Left ventricle myocardium superior (tissue), 1 donor: ENCODE data around the gene TP53AIP1. TPM values are rescaled to one million over a fixed set of nuclear protein-coding genes. Genes with fewer than 3 reads are reported as not detected.

ENCODE experiments used
- ATAC-seq: fragments of 200-7000 bp; cut with Tn5 transposase; one replicate; pipeline ENCODE4 v1.9.1; 2020; ENCODE audit warnings: mild to moderate bottlenecking, moderate library complexity
- DNase-seq: peaks from one replicate; pipeline ENCODE4 v3.0.0-alpha.2; 2020
- intact Hi-C: fragments of 100-400 bp; cut with micrococcal nuclease; formaldehyde crosslinking; loops from one replicate; pipeline ENCODE4 v1.11.0; 2022
- total RNA-seq: library from RNA; stranded (reverse); fragmentation: NEBNext Ultra II Directional; extraction: Animal tissue kit (Norgen Biotek cat#: 25700); gene quantifications from one replicate; pipeline ENCODE4 v1.2.1, GENCODE V29; 2021
- donor health status: DM: no; HTN: yes; CAD: no; lungs with severe emphysema.

The TP53AIP1 gene
- total RNA-seq, 1 donor from 2014 or later, result not detected

DNA sequence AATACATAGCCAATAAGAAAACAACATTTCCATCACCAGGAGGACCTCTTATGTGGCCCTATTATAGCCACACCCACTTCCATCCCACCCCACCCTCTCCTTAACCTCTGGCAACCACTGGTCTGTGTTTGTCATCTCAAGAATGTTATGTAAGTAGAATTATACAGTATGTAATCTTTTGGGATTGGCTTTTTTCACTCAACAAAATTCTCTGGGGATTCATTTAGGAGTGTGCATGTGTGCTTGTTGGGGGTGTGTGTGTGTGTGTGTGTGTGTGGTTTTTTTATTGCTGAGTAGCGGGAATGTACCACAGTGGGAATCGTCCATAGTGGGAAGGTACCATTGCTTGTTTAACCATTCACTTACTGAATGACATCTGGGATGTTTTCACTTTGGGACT is 46.3 kb downstream of the TP53AIP1 start:
- intact Hi-C loops, result no loop called here
- DNase-seq (no peak), ATAC-seq (no peak)

DNA sequence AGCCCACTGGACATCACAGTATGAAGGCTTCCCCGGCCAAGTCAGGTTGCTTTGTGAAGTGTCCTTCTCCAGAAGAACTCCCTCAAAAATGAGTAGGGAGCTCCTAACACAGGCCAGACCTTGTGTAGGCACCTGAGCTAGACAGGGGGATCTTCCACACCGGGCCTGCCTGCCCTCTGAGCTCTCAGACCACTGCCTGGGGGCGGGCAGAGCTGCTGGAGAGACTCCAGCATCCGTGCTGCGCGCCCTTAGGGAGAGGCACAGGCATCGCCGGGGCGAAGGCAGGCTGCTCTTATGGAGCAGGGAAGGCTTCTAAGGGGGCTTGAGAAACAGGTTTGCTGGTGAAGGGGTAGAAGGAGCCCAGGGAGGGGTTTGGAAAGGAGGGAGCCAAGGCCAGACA is 47.1 kb downstream of the TP53AIP1 start:
- peak; percentile 49 for DNase-seq
- ATAC-seq, result peak; percentile 26
- intact Hi-C loops, result no loop called here

DNA sequence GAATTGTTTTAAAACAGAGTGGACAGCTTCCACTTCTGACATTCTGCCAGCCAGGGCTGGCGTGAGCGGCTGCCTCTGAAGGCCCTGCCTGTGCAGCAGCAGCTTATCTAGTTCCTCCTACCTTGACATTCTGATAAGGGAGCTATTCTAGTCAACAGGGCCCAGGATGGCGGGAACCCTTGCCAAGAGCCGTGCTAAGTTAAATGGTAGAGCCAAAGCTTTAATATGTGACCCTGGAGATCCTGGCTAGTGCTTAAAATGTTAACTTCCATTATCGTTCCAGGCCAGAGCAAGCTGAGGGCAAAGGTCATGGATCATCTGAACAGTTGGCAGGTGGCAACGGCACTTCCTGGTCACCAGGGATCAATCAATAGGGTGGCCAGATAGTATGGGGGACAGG is 48.0 kb downstream of the TP53AIP1 start:
- intact Hi-C loops, result no loop called here
- ATAC-seq, result peak; percentile 83

DNA sequence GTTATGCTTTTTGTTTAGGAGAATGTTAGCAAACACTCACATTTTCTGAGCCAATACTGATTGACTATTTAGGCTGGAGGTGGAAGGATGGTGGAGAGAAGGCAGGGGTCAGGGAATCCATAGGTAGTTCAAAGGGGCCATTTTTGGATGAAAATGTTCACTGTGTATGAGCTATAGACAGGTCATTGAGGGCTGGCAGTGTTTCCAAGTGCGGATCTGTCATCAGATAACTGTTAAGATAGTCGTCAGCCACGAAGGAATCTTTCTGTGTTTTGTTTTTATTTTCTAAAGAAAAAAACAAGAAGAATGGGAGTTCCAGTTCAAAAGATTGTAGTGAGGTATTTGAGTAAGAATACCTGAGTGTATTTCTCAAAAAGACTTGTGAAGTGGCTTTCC is 48.4 kb downstream of the TP53AIP1 start:
- intact Hi-C loops, result no loop called here
- ATAC-seq (no peak), DNase-seq (no peak)

More for the DNA sequence above, 48.0 kb downstream of the TP53AIP1 start:
- peak; percentile 85 for DNase-seq

DNA sequence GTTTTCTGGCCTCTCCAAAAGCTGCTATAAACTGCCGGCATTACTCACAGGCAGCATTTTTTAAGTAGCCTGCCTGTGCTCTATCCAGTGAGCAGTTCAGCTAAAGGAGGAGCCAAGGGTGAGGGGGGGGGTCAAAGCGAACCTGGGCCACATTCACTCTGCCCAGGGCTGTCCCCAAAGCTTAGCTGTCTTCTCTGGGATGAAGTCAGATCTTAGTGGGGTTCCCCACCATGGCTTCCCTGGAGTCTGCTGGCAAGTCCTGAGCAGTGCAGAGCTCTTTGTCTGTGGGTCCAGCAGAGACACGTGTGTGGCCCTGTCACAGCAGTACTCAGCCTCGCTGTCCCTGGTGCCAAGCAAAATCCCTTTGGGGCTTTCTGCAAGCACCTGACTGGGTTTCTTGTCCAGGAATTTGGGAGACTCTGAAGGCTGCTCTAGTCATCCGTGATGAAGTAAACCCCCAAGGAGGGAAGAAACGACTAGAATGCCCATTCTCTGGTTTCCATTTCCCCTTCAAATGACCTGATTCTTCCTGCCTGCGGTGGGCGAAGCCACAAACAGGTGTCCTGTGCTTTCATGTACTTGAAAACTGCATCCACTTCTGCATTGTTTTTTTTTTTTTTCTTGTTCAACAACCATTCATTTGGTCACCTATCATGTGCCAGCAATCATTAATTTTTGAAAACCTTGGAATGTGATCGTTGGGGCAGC is 48.9 kb downstream of the TP53AIP1 start:
- DNase-seq (peak; percentile 48), ATAC-seq (peak; percentile 56)
- intact Hi-C loops, result no loop called here

DNA sequence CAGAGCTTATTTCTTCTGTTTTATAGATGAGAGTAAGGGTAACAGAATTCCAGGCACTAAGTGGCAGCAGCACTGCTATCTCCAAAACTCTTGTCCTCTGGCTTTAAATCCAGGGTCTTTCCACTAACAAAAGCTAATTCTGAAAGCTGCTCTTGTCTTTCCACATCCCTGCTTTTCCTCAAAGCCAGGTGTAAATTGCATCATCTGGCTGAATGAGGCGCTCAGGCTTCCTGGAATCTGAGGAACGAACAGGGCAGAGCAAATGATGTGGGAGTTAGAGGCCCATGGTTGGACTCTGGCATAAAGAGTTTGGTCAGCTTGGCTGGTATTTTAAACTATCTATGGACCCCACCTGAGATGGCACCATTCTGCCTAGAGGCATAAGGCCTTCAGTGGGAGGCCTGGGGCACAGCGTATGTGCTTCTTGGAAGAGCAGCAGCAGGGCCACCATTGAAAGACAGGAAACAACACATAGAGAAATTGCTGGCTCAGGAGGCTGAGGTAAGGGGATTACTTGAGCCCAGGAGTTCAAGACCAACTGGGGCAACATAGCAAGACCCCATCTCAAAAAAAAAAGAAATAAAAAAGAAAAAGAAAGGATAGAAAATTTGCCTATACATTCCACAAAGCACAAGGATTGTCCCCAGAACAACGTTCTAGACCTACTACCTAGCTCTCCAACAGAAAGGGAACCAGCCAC is 49.7 kb downstream of the TP53AIP1 start:
- DNase-seq (no peak), ATAC-seq (no peak)
- intact Hi-C loops, result no loop called here

DNA sequence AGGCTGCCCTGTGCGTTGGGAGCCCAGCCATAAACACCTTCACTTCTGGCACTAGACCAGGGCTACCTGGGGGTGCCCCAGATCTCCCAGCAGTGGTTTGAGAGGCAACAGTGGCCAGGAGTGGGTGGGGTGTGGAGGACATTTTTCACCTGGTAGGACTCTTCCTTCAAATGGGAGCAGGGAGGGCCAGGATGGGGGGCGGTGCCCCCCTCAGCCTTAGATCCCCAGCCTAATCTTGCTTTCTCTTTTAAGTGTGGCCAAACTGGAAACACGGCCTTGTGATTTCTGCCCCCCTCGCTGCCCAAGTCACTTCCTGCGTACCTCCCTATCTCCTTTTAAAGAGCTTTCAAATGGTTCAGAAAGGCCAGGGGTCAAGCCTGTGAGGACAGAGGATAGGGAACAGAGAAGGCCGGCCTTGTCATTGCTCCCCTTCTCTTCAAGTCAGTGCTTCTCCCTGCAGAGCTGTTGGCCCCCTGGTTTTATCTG is 50.7 kb downstream of the TP53AIP1 start:
- peak; percentile 5 for ATAC-seq

DNA sequence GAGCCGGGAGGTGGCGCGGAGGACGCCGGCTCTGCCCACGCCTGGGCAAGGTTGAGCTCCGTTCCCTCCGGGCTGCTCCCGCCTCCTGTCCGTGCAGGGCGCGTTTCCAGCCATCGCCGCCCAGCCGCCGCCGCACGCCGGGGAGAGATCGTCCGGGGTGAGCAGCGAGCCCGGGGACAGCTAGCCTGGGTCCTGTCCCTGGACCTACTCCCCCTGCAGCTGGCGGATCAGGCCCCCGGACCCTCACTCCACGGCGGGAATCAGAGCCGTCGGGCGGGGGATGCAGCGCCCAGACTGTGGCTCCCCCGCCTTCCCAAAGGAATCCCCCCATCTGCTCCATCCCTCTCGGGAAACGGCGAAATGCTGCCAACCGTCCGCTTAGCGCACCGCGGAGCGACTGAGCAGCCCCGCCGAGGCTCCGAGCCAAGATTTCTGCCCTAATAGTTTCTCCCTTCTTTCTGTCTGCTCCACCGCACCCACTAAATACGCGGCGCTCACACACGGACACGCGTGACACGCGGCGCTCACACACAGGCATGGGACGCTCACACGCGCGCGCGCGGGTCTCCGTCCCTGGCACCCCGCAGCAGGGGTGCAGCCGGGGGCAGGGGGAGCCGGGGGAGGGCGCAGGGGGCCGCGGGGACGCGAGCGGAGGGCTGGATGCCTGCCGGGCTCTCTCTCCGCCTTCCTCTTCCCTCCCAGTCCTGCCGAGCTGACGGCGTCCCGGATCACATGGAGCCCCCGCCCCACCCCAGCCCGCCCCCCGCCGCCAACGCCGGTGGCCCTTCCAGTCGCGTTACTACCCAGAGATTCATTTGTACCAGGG is 51.9 kb downstream of the TP53AIP1 start, which contains the start of gene KCNJ5:
Gene KCNJ5, plus strand, starts transcription at position 814 of the 826 bp plus-strand sequence. CDS start 19,918 bp downstream, outside the sequence.
- intact Hi-C loops, result no loop called here
- ATAC-seq (peak; percentile 57), DNase-seq (peak; percentile 73)

More for the DNA sequence above, 50.7 kb downstream of the TP53AIP1 start:
- intact Hi-C loops, result no loop called here
- no peak for DNase-seq

DNA sequence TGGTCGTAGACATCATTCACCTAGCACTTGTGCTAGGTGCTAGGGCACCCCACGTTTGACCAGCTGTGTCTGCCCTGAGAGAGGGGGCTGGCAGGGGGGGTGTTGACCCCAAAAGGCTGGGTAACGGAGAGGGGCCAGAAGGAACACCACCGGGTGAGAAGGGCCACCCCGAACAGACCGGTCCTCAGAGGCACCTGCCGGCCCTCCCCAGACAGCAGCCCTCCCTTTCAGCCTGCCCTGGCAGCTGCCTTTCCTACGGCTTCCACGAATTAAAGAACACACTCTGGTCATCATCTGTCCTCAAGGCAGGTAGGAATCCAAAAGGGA is 52.5 kb downstream of the TP53AIP1 start:
- ATAC-seq (no peak), DNase-seq (no peak)
- intact Hi-C loops, result no loop called here

DNA sequence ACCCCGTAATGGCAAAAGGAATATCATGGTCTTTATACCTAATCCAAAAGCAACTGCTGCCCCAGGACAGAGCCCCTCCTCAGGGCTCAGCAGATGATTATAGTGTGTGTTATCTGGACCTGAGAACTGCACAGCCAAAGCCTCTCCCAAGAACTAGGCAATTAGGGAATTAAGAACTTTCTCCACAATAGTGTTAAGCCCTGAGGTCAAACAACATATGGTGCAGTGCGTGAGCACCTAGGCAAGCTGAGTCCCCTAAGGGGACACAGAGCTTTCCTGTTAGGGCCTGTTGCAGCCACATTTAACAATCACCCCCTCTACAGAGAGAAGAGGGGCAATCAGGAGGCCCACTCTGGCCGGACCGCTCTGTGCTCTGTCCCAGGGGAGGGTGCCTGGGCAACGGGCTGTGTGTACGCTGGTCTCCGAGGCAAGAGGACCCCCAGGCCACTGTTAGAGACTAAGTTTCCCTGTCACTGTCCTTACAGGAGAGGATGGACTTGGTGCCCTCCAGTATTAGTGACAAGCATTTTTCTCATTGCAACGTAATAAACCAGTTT is 52.9 kb downstream of the TP53AIP1 start:
- intact Hi-C loops, result no loop called here
- no peak for DNase-seq
- no peak for ATAC-seq

DNA sequence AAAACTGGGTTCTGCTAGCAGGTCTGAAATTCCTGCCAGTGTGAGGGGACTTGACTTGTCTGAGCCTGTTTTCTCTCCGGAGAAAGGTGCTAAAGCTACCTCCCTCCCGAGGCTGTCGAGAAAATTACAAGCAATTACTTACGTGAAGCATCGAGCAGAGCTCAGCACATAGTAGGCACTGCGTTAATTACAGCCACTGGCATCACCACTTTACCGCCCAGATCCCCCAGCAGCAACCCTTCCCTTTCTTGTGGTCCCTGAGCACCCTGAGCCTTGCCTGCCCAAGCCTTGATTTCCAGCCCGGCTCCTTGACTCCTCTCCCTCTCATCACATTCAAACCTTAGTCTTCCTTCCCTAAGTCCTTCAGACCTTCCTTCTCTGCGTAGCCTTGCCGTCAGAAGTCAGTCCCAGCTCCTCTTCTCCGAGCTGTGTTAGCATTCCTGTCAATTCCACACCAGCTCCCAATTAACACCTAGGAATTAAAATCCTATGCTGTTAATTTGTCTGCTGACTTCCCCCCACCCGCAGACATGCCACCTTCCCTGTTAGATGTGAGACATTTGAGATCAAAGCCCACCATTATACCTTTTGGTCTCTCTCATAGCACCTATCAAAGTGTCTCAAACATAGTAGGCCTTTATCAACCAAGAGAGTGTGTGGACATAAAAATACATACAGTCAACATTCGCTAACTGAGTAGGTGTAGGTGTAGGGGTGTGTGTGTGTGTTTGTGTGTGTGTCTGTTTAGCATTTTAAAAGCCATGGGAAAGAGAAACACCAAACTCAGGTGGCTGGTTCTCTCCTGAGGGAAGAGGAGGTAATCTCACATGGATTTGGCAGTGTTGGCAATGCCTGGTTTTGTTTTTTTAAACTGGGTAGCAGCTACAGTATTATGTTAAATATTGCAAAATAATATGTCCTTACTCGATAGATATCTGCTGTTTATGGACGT is 54.4 kb downstream of the TP53AIP1 start:
- no peak for DNase-seq
- no peak for ATAC-seq
- intact Hi-C loops, result no loop called here

DNA sequence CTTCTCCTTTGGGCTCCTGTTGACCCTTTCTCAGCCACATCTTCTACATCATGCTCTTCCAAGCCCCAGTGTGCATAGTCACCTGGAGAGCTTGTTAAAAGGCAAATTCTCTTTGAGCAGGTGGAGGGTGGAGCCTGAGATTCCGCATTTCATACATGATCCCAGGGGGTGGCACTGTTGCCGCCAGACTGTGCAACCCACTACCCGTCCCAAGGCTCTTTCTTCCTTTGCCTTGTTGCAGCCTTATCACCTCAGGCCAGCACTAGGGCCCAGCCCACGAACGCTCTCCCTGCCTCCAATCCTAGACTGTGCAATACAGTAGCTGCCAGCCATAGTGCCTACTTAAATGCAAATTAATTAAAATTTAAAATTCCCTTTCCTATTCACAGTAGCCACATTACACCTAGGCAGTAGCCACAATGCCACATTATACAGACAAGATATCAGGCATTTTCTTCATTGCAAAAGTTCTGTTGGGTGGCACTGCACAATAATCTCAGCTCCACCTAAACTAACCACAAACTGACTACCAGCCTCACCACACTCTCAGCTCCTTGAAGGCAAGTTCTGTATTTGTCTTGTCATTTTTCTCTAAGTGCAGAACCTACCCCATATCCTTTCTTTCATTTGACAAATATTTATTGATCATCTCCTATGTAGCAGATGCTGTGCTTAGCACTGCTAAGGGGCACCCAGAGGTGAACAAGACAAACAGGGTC is 56.1 kb downstream of the TP53AIP1 start:
- DNase-seq (no peak), ATAC-seq (peak; percentile 29)
- intact Hi-C loops, result no loop called here

Other genes starting within 250 kb of the TP53AIP1 start
- gene FLI1, start 248.8 kb downstream of the TP53AIP1 start, total RNA-seq, result 18.9 TPM
- 0.07 TPM for gene KCNJ1, start 75.6 kb downstream of the TP53AIP1 start, total RNA-seq
- 7.2 TPM for gene KCNJ5, start 51.5 kb downstream of the TP53AIP1 start, total RNA-seq
- 5.3 TPM for gene ARHGAP32, start 249.5 kb upstream of the TP53AIP1 start, total RNA-seq